Stimulated activated naive CD8-positive, alpha-beta T cell treated with anti-CD3 and anti-CD28 coated beads, Interleukin-15, Interleukin-2, amounts not matched to agents 100 U/mL and 50 U/mL, for 24 hours (primary cell): Measurements from ENCODE around the gene CHDH.

Experiments
- ATAC-seq: fragments of 150-1000 bp; cut with Tn5 transposase; one replicate; pipeline ENCODE4 v1.10.0; 2021
- DNase-seq: peaks from one replicate; pipeline ENCODE4 v3.0.0; 2021

Gene CHDH

DNA sequence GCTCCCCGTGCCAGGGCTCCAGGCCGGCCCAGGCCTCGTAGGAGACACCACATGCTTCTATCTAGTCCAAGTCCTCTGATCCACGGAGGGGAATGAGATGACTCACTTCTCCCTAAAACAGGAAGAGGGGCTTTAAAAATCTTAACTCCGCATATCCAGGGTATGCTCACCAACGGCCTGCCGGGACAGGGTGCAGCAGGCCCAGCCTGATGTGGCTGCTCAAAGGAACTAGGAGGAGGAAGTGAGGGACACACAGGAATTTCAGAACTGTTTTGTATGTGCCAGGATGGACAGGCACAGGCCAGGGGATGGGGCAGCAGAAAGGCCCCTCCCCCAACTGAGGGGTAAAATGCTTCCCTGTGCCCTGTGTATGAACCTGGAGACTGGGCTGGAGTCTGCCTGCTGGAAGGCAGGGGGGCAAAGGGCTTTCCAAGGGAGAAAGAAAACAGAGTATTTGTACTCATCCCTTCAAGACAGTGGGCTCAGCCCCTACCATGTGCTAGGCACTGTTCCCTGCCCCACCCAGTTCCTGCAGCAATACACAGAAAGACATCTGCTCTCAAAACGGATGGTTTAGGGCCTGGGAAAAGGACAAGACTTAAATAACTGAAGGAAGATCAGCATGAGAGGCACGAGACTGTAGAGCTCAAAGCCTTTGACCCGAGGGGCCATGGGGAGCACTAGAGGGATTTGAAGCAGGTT is 22.1 kb downstream of the CHDH start:
- no peak for ATAC-seq

DNA sequence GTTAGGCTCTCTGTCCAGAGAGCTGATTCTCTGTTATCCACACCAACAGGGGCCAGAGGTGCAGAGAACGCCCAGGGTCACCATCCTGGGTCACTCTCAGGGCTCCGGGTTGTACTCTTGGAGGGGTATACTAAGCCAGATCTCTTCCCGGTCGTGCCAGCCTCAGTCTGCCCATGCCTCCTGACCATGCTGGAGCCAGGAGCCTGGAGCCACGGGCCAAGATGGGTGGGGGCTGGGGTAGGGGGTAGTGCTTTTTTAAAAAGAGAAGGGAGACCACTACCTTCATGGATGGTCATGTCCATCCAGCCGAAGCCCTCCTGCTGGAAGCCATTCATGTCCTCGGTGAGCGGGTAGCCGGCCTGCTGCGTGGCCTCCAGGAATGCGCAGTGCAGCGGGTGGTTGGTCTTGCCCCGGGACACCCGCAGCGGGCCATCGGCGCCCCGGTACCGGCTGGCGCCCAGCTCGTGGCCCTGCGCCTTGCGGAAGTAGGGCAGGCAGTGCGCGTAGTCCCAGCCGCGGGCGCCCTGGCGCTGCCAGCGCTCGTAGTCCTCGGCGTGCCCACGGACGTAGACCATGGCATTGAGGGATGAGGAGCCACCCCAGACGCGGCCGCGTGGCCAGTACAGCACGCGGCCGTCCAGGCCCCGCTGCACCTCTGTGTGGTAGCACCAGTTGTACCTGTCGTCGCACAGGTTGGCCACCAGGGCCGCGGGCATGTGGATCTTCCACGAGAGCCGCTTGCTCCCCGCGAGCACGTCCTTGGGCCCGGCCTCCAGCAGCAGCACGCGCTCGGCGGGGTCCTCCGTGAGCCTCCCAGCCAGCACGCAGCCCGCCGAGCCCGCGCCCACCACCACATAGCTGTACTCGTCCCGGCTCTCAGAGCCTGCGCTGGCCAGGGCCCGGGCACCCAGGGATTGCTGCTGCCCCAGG is 22.9 kb downstream of the CHDH start:
- no peak for DNase-seq
- no peak for ATAC-seq

More for the DNA sequence above, 22.1 kb downstream of the CHDH start:
- no peak for DNase-seq

DNA sequence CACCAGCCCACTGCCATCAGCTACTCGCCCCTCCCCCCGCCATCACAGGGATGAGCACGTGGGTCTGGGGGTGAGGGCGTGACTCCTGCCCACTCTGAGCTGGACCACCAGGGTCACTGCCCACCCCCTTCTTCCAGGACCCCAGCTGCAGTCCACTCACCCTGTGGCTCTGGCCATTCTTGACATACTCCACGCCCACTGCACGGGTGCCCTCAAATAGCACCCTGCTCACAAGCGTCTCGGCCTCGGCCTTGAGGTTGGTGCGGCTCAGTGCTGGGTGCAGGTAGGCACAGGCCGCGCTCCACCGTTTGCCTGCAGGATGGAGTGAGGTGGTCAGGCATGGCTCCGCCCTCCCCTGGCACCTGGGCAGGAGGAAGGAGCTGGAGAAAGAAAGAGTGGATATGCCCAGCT is 23.9 kb downstream of the CHDH start:
- ATAC-seq (no peak), DNase-seq (no peak)

DNA sequence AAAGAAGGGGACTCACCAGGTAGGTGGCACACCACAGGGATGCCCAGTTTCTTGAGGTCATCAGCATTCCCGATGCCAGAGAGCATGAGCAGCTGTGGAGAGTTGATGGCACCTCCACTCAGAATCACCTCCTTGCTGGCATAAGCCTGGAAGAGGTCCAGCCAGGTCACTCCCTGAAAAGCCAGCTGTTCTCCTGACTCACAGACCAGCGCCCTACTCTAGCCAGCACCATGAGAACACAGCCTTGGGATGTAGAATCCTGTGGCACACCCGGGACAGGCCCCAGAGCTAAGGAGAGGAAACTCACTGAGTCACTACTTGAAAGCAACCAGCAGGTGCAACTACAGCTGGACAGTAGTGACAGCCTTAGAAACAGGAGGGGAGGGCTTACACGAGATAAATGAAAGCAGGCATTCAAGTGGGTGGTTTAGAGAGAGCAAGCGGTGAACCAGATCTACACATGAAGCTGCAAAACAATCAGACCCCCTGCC is 24.5 kb downstream of the CHDH start:
- no peak for DNase-seq
- peak; percentile 21 for ATAC-seq

DNA sequence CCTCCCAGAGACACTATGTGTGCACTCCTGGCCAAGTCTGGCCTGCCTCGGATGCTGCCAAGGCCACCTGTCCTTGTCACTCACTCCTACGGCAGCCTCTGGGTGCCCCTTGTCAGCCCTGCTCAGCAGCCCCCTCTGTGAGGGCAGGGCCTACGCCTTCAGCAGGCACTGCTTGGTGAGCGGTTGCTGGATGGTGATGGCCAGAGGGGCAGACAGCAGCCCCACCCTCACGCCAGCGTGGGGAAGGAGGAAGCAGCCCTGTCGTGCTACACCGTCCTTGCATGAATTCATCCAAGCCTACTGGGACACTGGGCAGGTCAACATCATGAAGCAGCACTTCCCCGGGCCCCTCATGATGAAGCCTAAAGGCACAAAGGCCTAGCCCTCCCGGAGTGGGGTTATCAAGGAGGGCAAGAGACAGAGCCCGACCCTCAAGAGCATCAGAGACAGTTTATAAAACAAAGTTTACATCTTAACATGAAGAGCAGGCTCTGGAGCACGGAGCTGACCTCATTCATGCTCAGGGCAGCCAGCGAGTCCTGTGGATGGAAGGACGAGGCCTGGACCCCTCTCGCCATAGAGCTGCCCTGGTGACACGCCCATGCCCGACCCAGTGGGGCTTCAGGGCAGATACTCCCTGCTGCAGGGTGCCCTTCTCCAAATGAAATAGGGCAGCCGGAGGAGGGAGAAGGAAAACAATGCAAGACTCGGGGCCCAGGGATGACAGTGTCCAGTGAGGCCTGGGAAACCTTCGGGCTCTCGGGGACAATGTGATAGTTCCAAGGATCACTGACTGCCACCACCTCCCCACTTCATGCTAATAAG is 25.3 kb downstream of the CHDH start:
- DNase-seq (no peak), ATAC-seq (no peak)

DNA sequence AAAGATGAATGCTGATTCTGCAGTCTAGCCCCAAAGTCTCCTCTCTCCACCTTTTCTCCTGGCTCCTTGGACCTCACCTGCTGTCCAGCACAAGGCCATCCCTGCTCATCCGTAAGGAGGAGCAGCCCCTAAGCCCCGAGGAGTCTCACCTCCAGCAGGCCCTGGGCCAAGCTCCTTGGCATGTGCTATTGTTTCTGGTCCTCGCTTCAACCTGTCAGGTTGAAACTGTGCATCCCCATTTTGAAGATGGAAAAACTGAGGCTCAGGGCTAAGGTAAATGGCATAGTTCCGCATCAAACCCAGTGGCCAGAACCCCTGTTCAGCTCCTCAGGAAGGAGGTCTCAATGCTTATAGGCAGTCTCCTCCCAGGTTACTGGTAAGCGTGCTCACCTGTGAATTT is 26.1 kb downstream of the CHDH start:
- ATAC-seq (no peak), DNase-seq (no peak)

DNA sequence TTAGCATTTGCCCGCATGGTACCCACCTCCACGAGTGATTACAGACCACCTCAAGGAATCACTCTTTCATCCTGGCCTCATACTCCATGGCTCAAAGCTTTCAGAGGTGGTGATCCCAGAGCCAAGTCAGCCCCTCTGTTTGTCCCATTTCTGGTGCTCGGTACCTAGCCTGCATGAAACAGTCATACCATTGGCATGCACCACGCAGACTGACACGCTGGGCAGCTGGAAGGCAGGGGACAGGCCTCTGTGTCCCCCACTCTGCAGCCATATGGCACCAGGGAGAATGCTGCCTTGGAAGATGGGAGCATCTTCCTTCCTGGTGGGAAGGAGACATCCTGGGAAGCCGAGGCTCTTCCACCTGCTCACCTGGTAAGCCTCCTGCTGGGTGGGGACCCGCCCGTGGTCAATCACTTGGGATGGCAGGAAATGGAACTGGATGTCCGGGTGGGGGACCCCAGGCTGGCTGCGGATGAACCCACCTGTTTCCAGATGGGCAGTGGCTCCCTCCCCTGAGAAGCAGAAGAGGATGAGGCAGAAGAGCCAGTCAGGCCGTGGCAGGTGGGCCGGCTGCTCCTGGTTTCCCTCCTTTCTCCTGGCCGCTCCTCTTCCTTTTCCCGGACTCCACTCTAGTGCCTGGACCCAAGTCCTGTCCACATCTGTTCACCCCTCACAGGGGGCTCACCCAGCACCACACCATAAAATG is 26.9 kb downstream of the CHDH start:
- no peak for ATAC-seq
- no peak for DNase-seq

DNA sequence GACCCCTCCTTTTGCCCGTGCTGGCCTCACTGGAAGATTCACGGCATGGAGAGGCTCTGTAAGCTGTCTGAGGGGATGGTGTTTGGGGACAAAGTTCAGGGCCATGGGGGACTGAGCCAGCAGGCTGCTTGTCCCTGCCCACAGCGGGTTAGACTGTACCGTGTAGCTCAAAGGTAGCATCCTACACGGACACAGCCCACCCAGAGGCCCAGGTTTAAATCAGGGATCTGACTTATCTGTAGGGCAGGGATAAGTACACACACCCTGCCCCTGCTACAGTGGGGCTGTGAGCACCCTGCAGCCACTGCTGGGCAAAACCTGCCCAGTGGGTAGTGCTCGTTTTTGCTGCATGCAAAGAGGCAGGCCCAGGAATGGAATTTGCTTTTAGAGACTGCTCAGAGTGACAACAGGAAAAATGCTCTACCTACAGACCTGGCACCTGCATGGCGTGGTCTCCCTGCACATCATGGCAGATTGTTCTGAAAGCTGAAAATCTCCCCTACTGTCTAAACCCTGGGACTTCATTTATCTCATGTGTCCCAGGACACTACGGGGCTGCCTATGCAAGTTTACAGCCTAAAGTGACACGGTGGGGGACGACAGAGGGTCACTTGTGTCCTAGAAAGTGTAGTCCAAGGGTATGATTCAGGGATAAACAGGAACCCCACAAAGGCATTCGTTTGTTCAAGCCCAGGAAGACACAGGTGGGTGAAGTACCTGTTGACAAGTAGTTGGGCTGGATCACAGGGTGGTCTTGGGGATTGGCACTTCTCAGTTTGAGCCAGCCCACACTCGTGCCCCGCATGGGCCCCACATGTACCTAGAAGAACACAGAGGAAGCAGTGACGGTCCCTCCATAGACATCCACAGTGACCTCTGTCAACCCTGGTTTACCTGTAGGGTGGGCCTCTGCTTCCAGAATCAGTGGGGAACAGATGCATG is 27.7 kb downstream of the CHDH start:
- ATAC-seq (no peak), DNase-seq (no peak)

DNA sequence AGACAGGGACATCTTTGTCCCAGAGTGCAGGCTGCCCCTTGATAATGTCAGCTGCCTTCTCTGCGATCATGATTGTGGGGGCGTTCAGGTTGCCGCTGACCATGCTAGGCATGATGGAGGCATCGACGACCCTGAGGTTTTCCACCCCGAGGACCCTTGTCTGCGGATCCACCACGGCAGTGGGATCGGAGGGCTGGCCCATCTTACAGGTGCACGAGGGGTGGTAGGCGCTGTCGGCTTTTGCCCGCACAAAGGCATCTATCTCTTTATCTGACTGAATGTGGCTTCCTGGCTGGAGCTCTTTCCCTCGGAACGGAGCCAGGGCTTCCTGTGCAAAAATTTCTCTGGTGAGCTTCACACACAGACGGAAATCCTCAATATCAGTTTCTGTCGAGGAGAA is 28.4 kb downstream of the CHDH start:
- ATAC-seq: no peak
- DNase-seq: no peak

DNA sequence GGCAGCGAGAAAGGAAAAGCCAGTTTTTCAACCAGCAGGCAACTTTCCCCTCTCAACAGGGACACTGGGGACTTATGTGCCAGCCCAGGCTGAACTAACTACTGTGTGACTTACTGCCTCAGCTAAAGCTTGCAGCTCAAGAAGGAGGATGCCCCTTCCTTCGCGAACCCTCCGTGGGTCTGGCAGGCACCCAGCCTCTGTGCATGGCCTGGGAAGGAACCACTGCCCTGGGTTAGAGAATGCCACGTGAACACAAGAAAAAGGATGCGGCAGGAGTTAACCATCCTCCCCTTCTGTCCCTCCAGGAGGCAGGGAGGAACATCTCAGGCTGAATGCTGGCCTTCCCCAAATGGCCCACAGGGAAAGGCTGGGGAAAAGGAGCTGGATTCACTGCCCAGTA is 29.0 kb downstream of the CHDH start:
- ATAC-seq (no peak), DNase-seq (no peak)

DNA sequence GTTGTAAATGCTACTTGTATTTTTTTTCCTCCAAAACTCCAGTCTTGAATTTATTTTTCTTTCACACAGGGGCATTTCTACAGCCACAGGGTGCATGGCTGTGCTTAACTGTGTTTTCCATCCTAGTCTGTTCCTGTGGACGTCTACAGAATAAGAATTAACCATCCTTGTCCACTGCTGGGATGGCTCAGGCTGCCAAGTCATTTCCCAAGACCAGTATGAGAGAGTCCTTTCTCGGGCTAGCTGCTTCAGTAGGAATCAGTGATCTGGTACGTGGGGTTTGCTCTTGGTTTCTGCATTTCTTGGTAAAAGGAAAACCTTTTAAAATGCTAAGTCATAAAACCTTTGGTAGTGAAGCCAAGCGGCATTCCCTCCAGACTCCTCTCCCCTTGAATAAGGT is 29.8 kb downstream of the CHDH start:
- DNase-seq (no peak), ATAC-seq (no peak)

DNA sequence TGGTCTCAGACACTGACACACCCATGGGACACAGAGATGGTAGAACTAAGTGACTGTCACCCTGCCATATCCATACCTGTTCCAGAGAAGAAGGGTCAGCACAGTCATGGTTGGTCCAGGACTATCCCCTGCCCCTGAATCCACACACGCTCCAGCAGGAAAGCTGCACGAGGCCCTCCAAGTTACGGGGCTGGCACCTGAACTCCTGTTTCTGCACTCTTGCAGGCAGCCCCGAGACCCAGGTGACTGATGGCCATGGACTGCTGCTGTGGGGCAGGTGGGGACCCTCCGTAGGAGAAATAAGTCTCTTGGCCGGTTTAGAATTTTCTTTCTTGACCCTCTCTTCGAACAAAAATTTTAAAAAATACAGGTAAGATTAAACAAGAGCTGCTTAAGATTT is 30.6 kb downstream of the CHDH start:
- no peak for DNase-seq
- ATAC-seq: no peak

DNA sequence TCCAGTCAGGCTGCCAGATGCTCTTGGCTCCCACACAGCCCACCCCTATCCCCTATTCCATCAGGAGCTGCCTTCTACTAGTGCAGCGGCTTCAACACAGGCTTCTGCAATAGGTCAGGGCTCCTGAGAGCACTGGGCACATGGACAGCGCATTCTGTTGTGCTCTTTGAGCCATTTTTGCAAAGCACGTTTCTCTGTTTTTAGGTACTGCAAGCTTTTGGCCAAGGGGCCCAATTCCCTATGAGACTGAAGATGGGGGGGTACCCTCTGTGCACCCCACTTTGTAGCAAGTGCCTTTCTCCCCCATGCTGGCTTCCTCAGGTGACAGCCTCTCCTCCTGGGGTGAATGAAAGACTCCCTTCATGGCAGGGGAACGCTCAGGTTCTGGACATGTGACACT is 31.2 kb downstream of the CHDH start:
- no peak for DNase-seq
- ATAC-seq: no peak

DNA sequence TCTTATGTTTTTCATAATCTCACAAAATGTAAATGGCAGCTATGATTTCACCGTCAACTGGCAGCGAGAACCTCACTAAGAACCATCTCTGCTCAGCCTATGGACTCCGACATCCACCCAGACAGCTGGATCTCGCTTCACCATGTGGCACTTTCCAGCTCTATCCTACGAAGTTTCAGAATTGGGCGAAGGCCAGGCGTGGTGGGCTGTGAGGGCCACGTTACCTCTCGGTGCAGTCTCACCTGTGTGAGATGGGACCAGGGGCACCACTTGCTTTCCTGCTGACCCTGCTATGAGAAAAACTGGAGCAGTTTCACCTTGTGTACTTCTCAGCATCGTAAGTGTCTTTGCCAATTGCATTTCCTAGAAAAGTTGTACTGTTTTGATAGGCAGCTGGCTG is 32.3 kb downstream of the CHDH start:
- ATAC-seq (no peak), DNase-seq (no peak)

DNA sequence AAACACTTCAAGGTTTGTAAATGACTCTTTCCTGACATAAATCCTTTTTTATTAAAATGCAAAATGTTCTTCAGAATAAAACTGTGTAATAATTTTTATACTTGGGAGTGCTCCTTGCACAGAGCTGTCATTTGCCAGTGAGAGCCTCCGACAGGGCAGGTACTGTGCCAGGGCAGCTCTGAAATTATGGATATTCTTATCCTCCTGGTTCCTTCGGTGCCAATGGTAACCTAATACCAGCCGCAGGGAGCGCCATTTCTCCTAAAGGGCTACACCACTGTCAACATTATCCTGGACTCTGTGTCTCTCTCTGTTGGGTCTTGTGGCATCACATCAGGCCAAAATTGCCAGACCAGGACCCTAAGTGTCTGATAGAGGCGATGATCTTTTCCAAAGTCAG is 33.0 kb downstream of the CHDH start:
- no peak for ATAC-seq
- DNase-seq: no peak

DNA sequence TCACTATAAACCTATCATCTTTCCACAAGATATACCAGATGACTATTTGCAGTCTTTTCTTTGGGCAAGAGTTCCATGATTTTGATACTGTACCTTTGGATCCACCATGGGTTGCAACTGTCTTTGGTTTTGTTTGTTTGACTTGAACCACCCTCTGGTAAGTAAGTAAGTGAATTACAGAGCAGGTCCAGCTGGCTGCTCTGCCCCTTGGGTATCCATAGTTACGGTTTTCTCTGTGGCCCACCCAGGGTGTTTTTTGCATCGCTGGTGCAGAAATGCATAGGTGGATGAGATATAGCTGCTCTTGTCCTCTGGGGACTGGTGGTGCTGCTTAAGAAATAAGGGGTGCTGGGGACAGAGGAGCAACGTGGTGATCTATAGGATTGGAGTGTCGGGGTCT is 33.8 kb downstream of the CHDH start:
- no peak for ATAC-seq
- no peak for DNase-seq

DNA sequence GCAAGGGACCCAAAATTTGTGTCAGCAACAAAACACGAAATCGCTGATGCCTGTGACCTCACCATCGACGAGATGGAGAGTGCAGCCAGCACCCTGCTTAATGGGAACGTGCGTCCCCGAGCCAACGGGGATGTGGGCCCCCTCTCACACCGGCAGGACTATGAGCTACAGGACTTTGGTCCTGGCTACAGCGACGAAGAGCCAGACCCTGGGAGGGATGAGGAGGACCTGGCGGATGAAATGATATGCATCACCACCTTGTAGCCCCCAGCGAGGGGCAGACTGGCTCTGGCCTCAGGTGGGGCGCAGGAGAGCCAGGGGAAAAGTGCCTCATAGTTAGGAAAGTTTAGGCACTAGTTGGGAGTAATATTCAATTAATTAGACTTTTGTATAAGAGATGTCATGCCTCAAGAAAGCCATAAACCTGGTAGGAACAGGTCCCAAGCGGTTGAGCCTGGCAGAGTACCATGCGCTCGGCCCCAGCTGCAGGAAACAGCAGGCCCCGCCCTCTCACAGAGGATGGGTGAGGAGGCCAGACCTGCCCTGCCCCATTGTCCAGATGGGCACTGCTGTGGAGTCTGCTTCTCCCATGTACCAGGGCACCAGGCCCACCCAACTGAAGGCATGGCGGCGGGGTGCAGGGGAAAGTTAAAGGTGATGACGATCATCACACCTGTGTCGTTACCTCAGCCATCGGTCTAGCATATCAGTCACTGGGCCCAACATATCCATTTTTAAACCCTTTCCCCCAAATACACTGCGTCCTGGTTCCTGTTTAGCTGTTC is 34.9 kb downstream of the CHDH start:
- ATAC-seq (no peak), DNase-seq (no peak)

DNA sequence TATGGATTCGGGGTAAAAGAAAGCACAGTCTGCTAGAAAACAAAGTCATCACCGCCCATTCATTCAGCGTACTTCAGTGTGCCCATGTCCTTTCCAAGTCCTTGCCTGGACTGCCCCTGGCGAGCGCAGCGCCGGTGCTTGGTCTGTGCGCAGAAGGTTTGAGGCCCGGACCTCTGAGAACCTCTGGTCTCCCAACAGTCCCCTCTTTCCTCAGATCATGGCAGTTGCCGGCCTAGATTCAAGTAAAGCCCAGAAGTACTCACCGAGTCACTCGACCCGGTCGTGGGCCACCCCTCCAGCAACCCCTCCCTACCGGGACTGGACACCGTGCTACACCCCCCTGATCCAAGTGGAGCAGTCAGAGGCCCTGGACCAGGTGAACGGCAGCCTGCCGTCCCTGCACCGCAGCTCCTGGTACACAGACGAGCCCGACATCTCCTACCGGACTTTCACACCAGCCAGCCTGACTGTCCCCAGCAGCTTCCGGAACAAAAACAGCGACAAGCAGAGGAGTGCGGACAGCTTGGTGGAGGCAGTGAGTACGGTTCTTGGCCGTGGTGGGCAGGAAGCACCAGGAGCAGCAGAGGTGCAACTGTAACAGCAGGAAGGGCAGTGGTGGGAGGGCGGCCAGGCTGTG is 36.3 kb downstream of the CHDH start:
- ATAC-seq: no peak
- DNase-seq: no peak

DNA sequence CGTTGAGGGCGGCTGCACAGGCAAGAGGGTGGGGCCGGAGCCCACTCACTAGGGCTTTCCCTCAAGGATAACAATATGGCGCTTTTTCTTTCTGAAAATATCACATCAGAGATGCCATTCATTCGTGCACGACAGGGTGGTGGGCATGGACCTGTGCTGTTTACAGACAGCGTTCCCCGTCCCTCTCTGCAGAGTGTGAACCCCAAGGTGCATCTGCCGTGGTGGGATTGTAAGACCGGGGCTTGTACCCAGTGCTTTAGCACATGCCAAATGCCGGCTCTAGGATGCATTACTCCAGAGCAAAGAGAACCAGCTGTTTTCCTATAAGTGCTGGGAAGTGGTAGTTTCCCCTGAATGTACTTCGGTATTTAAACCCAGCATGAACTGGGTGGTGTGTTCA is 37.0 kb downstream of the CHDH start:
- ATAC-seq: no peak
- no peak for DNase-seq

DNA sequence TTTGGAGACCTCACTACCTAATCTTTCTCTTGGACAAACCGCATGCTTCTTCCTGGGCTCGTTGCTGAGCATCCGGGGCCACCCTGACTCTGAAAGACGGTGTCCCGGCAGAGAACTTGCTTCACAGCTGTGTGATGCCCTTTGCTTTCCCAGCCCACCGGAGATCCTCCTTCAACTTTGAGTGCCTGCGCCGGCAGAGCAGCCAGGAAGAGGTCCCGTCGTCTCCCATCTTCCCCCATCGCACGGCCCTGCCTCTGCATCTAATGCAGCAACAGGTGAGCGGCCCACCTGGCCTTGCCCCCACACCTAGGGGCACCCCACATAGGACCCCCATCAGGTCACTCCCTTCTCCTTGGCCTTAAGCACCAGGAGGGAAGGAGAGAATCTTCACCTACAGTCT is 37.7 kb downstream of the CHDH start:
- no peak for DNase-seq
- ATAC-seq: no peak
